GM23248 (cell line): ENCODE results near the gene CCDC107. TPM values are rescaled to one million over a fixed set of nuclear protein-coding genes. Genes with fewer than 3 reads are reported as not detected.

Experiments used
- DNase-seq: peaks from one replicate; pipeline ENCODE4 v3.0.0-alpha.2; 2015
- H2AFZ ChIP-seq: fragments of 200-600 bp; sonication (generic); 2 replicates; pipeline ENCODE4 v1.6.1; 2016; ENCODE audit warnings: antibody characterized with exemption
- H3F3A ChIP-seq: fragments of 200-600 bp; sonication (generic); 2 replicates; pipeline ENCODE4 v1.6.1; 2016; ENCODE audit warnings: mild to moderate bottlenecking, antibody characterized with exemption, mixed run types; ENCODE audit not compliant: insufficient read depth
- H3K27ac ChIP-seq: fragments of 200-600 bp; sonication (generic); 2 replicates; pipeline ENCODE4 v1.5.1; 2016; ENCODE audit warnings: mild to moderate bottlenecking
- H3K27me3 ChIP-seq: fragments of 200-600 bp; sonication (generic); replicated peaks from 2 replicates; pipeline ENCODE4 v1.6.1; 2016; ENCODE audit warnings: mild to moderate bottlenecking; ENCODE audit not compliant: insufficient read depth
- H3K36me3 ChIP-seq: fragments of 200-600 bp; sonication (generic); 2 replicates; pipeline ENCODE4 v1.6.1; 2016; ENCODE audit warnings: low read depth, mild to moderate bottlenecking
- H3K4me1 ChIP-seq: fragments of 200-600 bp; sonication (generic); 2 replicates; pipeline ENCODE4 v1.6.1; 2016; ENCODE audit warnings: mild to moderate bottlenecking; ENCODE audit not compliant: insufficient read depth
- H3K4me2 ChIP-seq: fragments of 200-600 bp; sonication (generic); one replicate; pipeline ENCODE4 v1.6.1; 2016; ENCODE audit warnings: mild to moderate bottlenecking; ENCODE audit not compliant: unreplicated experiment
- H3K4me3 ChIP-seq: fragments of 200-600 bp; sonication (generic); 2 replicates; pipeline ENCODE4 v1.5.1; 2016; ENCODE audit warnings: mild to moderate bottlenecking
- H3K79me2 ChIP-seq: fragments of 200-600 bp; sonication (generic); 2 replicates; pipeline ENCODE4 v1.6.1; 2016; ENCODE audit warnings: mild to moderate bottlenecking; ENCODE audit not compliant: insufficient read depth
- H3K9ac ChIP-seq: fragments of 200-600 bp; sonication (generic); 2 replicates; pipeline ENCODE4 v1.6.1; 2016; ENCODE audit warnings: mild to moderate bottlenecking
- H3K9me2 ChIP-seq: fragments of 200-600 bp; sonication (generic); 2 replicates; pipeline ENCODE4 v1.6.1; 2016; ENCODE audit warnings: mixed run types, mild to moderate bottlenecking, moderate library complexity; ENCODE audit not compliant: insufficient read depth
- H3K9me3 ChIP-seq: fragments of 200-600 bp; sonication (generic); one replicate; pipeline ENCODE4 v1.6.1; 2017; ENCODE audit warnings: low read depth
- H4K20me1 ChIP-seq: fragments of 200-600 bp; sonication (generic); 2 replicates; pipeline ENCODE4 v1.6.0; 2016; ENCODE audit not compliant: insufficient read depth
- EZH2 ChIP-seq: fragments of 200-600 bp; sonication (generic); IDR thresholded peaks from 2 replicates; pipeline ENCODE4 v1.6.1; 2018; ENCODE audit warnings: antibody characterized with exemption, mild to moderate bottlenecking; ENCODE audit not compliant: insufficient read depth, poor library complexity, severe bottlenecking
- EZH2phosphoT487 ChIP-seq: fragments of 200-600 bp; sonication (generic); IDR thresholded peaks from 2 replicates; pipeline ENCODE4 v1.6.1; 2018; ENCODE audit warnings: antibody characterized with exemption, moderate library complexity, mild to moderate bottlenecking, low read depth; ENCODE audit not compliant: insufficient read depth
- WGBS, 2 experiments: methylation state at CpG; one replicate each; pipeline ENCODE4 v1.1.6; 2015 to 2017; ENCODE audit warnings: low lambda C conversion rate in 2 of 2, low coverage in 1 of 2; ENCODE audit errors: missing lambda C conversion rate in 2 of 2; 5-methylcytosine and 5-hydroxymethylcytosine counted together
- in situ Hi-C: fragments of 300-500 bp; cut with MboI; formaldehyde crosslinking; loops from 2 replicates; pipeline ENCODE4 v1.15.0; 2020
- microRNA-seq: library from miRNA; unstranded; fragments of <30 nt; microRNA quantifications from one replicate; pipeline ENCODE4, GENCODE V29; 2016; ENCODE audit warnings: borderline number of aligned reads
- polyA plus RNA-seq: library from polyadenylated mRNA; unstranded; fragments of >200 nt; fragmentation: Nextera tagmentation; extraction: Ambion mirVana; gene quantifications from 2 replicates; pipeline ENCODE4 v1.2.1, GENCODE V29; 2016
- small RNA-seq: library from RNA; depleted of rRNA; stranded (forward); fragments of <200 nt; gene quantifications from one replicate; pipeline ENCODE3, GENCODE V24; 2014; ENCODE audit warnings: low read depth, low replicate concordance
- total RNA-seq: library from RNA; depleted of rRNA; stranded (reverse); fragments of >200 nt; shearing (Covaris generic); gene quantifications from 2 replicates; pipeline ENCODE4 v1.2.3, GENCODE V29; 2014; rRNA removed

Gene CCDC107
- total and polyA plus RNA-seq, 2 experiments from 2014 or later: 28.6 to 52.8 TPM

DNA sequence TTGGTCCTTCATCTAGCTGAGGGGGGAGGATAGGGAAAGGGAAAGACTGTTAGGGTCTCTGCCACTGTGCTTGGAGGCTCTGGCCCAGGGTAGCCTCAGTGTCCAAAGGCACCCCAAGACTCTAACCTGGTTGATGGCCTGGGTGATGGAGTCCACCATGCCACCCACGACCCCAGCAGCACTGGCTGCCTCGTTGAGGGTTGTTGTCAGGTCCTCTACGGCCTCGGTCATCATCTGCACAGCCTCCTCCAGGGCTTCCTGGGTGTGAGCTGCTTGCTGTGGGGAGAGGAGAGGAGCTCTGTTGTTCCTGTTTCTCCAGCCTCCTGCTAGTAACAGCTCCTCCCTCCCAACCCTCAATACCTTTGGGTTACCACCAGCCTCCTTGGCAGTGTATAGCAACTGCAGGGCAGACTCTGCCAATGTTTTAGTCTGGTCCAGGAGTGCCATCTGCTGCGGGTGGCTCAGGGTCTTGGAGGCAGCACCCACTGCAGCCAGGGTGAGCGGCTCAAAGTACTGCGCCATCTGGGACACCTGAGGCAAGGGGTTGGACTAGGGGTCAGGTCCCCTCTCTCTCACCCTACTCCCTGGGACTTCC is 47.8 kb downstream of the CCDC107 start:
- H3K4me3 ChIP-seq: no peak overlapping the region
- H3K9ac ChIP-seq: no peak overlapping the region
- no peaks in the 10 kb centered on the region for H3K4me1 ChIP-seq
- H3K27ac ChIP-seq: no peak overlapping the region
- no peaks in the 10 kb centered on the region for H3K9me3 ChIP-seq
- H3K79me2 ChIP-seq: peaks cover 58% of the 10 kb centered on the region
- no peaks in the 10 kb centered on the region for H3K9me2 ChIP-seq
- H3K36me3 ChIP-seq: peaks cover 93% of the 10 kb centered on the region
- H2AFZ ChIP-seq: no peak overlapping the region
- H3F3A ChIP-seq: peaks cover 76% of the 10 kb centered on the region
- 91 to 94% methylated on average over 7 of the region's 7 CpGs for WGBS, 2 experiments
- TF ChIP-seq EZH2phosphoT487: no peak
- TF ChIP-seq EZH2: no peak
- in situ Hi-C loops: loop anchor here (25.0 kb wide), 1 partner anchor 94 kb away; the partner anchor contains the start of genes CD72 and TESK1
- no peaks in the 10 kb centered on the region for H3K27me3 ChIP-seq
- no peaks in the 10 kb centered on the region for H4K20me1 ChIP-seq
- DNase-seq: no peak
- H3K4me2 ChIP-seq: no peak overlapping the region

DNA sequence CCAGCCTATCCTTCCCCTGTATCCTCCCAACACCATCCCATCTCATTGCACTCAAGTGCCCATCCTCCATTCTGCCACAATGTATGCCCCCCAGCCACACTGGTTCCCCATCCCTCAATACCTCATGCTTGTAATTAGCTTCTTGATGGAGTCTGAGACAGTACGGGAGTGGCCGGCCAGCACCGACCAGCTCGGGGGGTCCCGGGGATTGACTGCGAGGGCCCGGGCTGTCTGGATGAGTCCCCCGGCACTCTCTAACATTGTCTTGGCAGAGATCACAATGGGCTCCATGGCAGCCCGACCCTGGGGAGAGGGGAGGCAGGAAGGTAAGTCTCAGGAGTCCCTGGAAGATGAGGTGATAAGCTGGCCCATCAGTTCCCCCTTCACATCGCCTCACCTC is 48.9 kb downstream of the CCDC107 start:
- Histone ChIP-seq H3F3A (peaks cover 67% of the 10 kb centered on the region), H3K36me3 (peaks cover 92% of the 10 kb centered on the region), H3K9me2 (no peaks in the 10 kb centered on the region), H3K9ac (no peak overlapping the region), H3K27ac (no peak overlapping the region), H2AFZ (no peak overlapping the region), H3K9me3 (no peaks in the 10 kb centered on the region), H3K4me3 (no peak overlapping the region), H3K4me1 (no peaks in the 10 kb centered on the region), H4K20me1 (no peaks in the 10 kb centered on the region), H3K27me3 (no peaks in the 10 kb centered on the region), H3K4me2 (no peak overlapping the region), H3K79me2 (peaks cover 50% of the 10 kb centered on the region)
- TF ChIP-seq EZH2 (no peak), EZH2phosphoT487 (no peak)
- 83 to 90% methylated on average over 10 of the region's 10 CpGs for WGBS, 2 experiments
- in situ Hi-C loops: loop anchor here (25.0 kb wide), 1 partner anchor 95 kb away; the partner anchor contains the start of genes CD72 and TESK1
- DNase-seq: no peak

DNA sequence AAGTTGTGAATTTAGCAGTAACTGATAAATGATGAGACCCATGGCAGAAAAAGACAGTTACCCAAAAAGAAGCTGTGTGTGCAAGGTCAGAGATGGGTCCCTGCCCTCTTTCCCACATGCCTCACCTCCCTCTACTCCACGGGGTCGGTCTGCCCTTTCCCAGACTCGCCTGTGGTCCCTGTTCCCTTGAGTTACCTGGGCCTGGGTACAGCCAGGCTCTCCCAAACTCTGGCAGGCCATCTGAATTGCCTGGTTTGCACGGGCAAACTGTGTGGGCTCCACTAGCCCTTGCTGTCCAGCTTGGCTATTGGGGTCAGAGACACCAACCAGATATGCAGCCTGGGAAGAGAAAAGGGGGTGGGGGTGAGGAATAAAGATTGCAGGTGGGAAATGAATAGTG is 50.1 kb downstream of the CCDC107 start:
- TF ChIP-seq EZH2phosphoT487 (no peak), EZH2 (no peak)
- DNase-seq: no peak
- H3K9me3 ChIP-seq: no peaks in the 10 kb centered on the region
- no peak overlapping the region for H3K4me3 ChIP-seq
- no peaks in the 10 kb centered on the region for H3K9me2 ChIP-seq
- H3K27ac ChIP-seq: no peak overlapping the region
- peaks cover 59% of the 10 kb centered on the region for H3K79me2 ChIP-seq
- no peaks in the 10 kb centered on the region for H4K20me1 ChIP-seq
- H3K4me2 ChIP-seq: no peak overlapping the region
- WGBS, 2 experiments: 98 to 99% methylated on average over 4 of the region's 4 CpGs
- peaks cover 62% of the 10 kb centered on the region for H3F3A ChIP-seq
- in situ Hi-C loops: loop anchor here (25.0 kb wide), 1 partner anchor 96 kb away; the partner anchor contains the start of genes CD72 and TESK1
- H2AFZ ChIP-seq: no peak overlapping the region
- H3K27me3 ChIP-seq: no peaks in the 10 kb centered on the region
- H3K9ac ChIP-seq: no peak overlapping the region
- peaks cover 88% of the 10 kb centered on the region for H3K36me3 ChIP-seq
- H3K4me1 ChIP-seq: no peaks in the 10 kb centered on the region

DNA sequence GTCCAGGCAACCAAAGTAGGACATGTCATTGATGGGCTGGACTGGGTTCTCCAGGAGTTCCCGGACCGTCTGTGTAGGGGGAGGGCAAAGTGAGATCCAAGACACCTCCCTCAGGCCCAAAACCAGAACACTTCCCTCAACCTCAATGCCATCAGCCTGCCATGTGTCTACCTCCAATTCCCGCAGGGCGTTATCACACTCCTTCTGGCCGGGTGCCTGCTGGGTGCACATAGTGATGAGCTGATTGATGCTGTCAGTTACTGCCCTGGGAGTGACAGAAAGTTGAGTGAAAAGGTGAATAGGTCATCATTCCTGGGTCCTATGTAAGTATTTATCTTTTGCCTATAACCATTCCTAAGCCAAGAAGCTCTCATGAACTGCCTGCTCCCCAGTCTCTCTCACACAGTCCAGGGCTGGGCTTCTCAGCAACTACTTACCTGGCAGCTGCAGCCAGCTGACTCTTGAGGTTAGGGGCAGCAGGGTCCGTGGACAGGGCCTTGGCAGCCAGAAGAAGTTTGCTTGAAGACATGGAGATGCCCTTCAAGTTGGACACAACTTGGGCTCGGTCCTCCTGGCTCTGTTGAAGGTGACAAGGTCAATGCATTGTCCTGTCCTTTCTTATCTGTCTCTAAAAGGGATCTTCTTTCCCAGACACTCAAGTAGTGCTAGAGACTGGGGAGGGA is 52.9 kb downstream of the CCDC107 start:
- Histone ChIP-seq H3K79me2 (peaks cover 76% of the 10 kb centered on the region), H3K27ac (no peak overlapping the region), H3K9ac (no peak overlapping the region), H3K36me3 (peaks cover 81% of the 10 kb centered on the region), H2AFZ (no peak overlapping the region), H3F3A (peaks cover 66% of the 10 kb centered on the region), H3K4me3 (no peak overlapping the region), H3K4me1 (no peaks in the 10 kb centered on the region), H3K9me2 (no peaks in the 10 kb centered on the region), H3K27me3 (no peaks in the 10 kb centered on the region), H3K4me2 (no peak overlapping the region), H4K20me1 (no peaks in the 10 kb centered on the region), H3K9me3 (no peaks in the 10 kb centered on the region)
- DNase-seq: no peak
- 67 to 70% methylated on average over 7 of the region's 7 CpGs for WGBS, 2 experiments
- in situ Hi-C loops: loop anchor here (25.0 kb wide), 1 partner anchor 99 kb away; the partner anchor contains the start of genes CD72 and TESK1
- TF ChIP-seq EZH2phosphoT487 (no peak), EZH2 (no peak)

Small RNA genes within 50 kb of the gene (microRNA-seq; reads per million reads assigned to microRNA genes)
- 3.6 reads per million for gene MIR6852

Small RNA genes within 50 kb of the gene (small RNA-seq; reads per million reads assigned to genes)
- gene RMRP (not detected), gene RN7SL22P (not detected)

Other genes with a start within 250 kb of the CCDC107 start
- gene RUSC2, start 168.2 kb upstream of the CCDC107 start, total RNA-seq: 74.0 and 78.4 TPM in 2 replicates
- gene RUSC2, start 168.2 kb upstream of the CCDC107 start, polyA plus RNA-seq: 31.7 and 34.0 TPM in 2 replicates
- 21.6 and 33.0 TPM in 2 replicates for gene TESK1, start 53.0 kb upstream of the CCDC107 start, total RNA-seq
- 14.1 and 14.9 TPM in 2 replicates for gene TESK1, start 53.0 kb upstream of the CCDC107 start, polyA plus RNA-seq
- gene CD72, start 39.9 kb upstream of the CCDC107 start, total RNA-seq: 3.9 TPM in 1 of 2 replicates, not detected in the other
- gene CD72, start 39.9 kb upstream of the CCDC107 start, polyA plus RNA-seq: 1.6 and 1.9 TPM in 2 replicates
- not detected in 2 replicates for gene SIT1, start 7.4 kb upstream of the CCDC107 start, total RNA-seq
- gene SIT1, start 7.4 kb upstream of the CCDC107 start, polyA plus RNA-seq: 0.58 TPM in 1 of 2 replicates, not detected in the other
- 14,230 and 20,944 TPM in 2 replicates for gene RMRP, start 273 bp upstream of the CCDC107 start, total RNA-seq
- gene RMRP, start 273 bp upstream of the CCDC107 start, polyA plus RNA-seq: not detected in 2 replicates
- 0.13 and 2.1 TPM in 2 replicates for gene ARHGEF39, start 6.9 kb downstream of the CCDC107 start, total RNA-seq
- 1.6 and 1.8 TPM in 2 replicates for gene ARHGEF39, start 6.9 kb downstream of the CCDC107 start, polyA plus RNA-seq
- gene CA9, start 15.6 kb downstream of the CCDC107 start, total RNA-seq: 3.4 and 4.3 TPM in 2 replicates
- gene CA9, start 15.6 kb downstream of the CCDC107 start, polyA plus RNA-seq: 2.3 and 2.7 TPM in 2 replicates
- 1,596 and 1,625 TPM in 2 replicates for gene TPM2, start 31.6 kb downstream of the CCDC107 start, total RNA-seq
- 3,527 and 3,584 TPM in 2 replicates for gene TPM2, start 31.6 kb downstream of the CCDC107 start, polyA plus RNA-seq
- 527 and 566 TPM in 2 replicates for gene TLN1, start 73.9 kb downstream of the CCDC107 start, total RNA-seq
- 198 and 202 TPM in 2 replicates for gene TLN1, start 73.9 kb downstream of the CCDC107 start, polyA plus RNA-seq
- gene CREB3, start 74.4 kb downstream of the CCDC107 start, total RNA-seq: 101 and 111 TPM in 2 replicates
- 113 and 114 TPM in 2 replicates for gene CREB3, start 74.4 kb downstream of the CCDC107 start, polyA plus RNA-seq
- 20.3 and 30.0 TPM in 2 replicates for gene GBA2, start 90.9 kb downstream of the CCDC107 start, total RNA-seq
- 24.0 and 27.6 TPM in 2 replicates for gene GBA2, start 90.9 kb downstream of the CCDC107 start, polyA plus RNA-seq
- gene RGP1, start 91.0 kb downstream of the CCDC107 start, total RNA-seq: 19.1 and 20.0 TPM in 2 replicates
- gene RGP1, start 91.0 kb downstream of the CCDC107 start, polyA plus RNA-seq: 4.7 and 4.8 TPM in 2 replicates
- gene MSMP, start 96.0 kb downstream of the CCDC107 start, total RNA-seq: not detected in 2 replicates
- not detected in 2 replicates for gene MSMP, start 96.0 kb downstream of the CCDC107 start, polyA plus RNA-seq
- 26.7 and 26.9 TPM in 2 replicates for gene NPR2, start 133.3 kb downstream of the CCDC107 start, total RNA-seq
- 9.7 and 11.8 TPM in 2 replicates for gene NPR2, start 133.3 kb downstream of the CCDC107 start, polyA plus RNA-seq
- gene SPAG8, start 154.0 kb downstream of the CCDC107 start, total RNA-seq: 0.76 and 0.97 TPM in 2 replicates
- gene SPAG8, start 154.0 kb downstream of the CCDC107 start, polyA plus RNA-seq: 1.2 and 1.3 TPM in 2 replicates
- gene HINT2, start 156.8 kb downstream of the CCDC107 start, total RNA-seq: 16.7 and 30.6 TPM in 2 replicates
- gene HINT2, start 156.8 kb downstream of the CCDC107 start, polyA plus RNA-seq: 50.7 and 60.5 TPM in 2 replicates
- gene FAM221B, start 170.4 kb downstream of the CCDC107 start, total RNA-seq: not detected in 2 replicates
- not detected in 2 replicates for gene FAM221B, start 170.4 kb downstream of the CCDC107 start, polyA plus RNA-seq
- 3.7 and 3.9 TPM in 2 replicates for gene TMEM8B, start 170.9 kb downstream of the CCDC107 start, total RNA-seq
- gene TMEM8B, start 170.9 kb downstream of the CCDC107 start, polyA plus RNA-seq: 4.0 and 4.9 TPM in 2 replicates
- not detected in 2 replicates for gene OR13J1, start 212.1 kb downstream of the CCDC107 start, total RNA-seq
- gene OR13J1, start 212.1 kb downstream of the CCDC107 start, polyA plus RNA-seq: not detected in 2 replicates
- 0.76 and 1.2 TPM in 2 replicates for gene HRCT1, start 247.9 kb downstream of the CCDC107 start, total RNA-seq
- gene HRCT1, start 247.9 kb downstream of the CCDC107 start, polyA plus RNA-seq: 3.4 and 3.6 TPM in 2 replicates